Endothelial cell of umbilical vein (primary cell): ENCODE measurements around the gene KCNH6. TPM values are rescaled to one million over a fixed set of nuclear protein-coding genes. Genes with fewer than 3 reads are reported as not detected.

Source experiments
- BruUV-seq: library from RNA; stranded (reverse); fragments of 400-500 nt; replicated peaks from 2 replicates; lab custom pipeline; 2021; lab: Mats Ljungman, UMichigan
- CTCF ChIA-PET: fragments of 300-600, 350-600 bp; sonication (Branson Sonifier 250); formaldehyde crosslinking; loops from one replicate; lab custom pipeline; 2021; ENCODE audit warnings: antibody characterized with exemption, inconsistent platforms; lab: Charles Lee
- POLR2A ChIA-PET: fragments of 300-600, 350-600 bp; sonication (Branson Sonifier 250); formaldehyde crosslinking; loops from one replicate; lab custom pipeline; 2021; ENCODE audit warnings: antibody characterized with exemption, inconsistent platforms; lab: Charles Lee
- DNase-seq: peaks from one replicate; pipeline ENCODE4 v3.0.0-alpha.2; 2011; ENCODE audit warnings: low read depth, low spot score
- FAIRE-seq: peaks from 2 replicates; lab custom pipeline; 2011; peaks lifted over from hg19 to GRCh38; lab: Jason Lieb, UNC
- H2AFZ ChIP-seq: 2 replicates; pipeline ENCODE4 v1.6.0; 2012; ENCODE audit warnings: low read depth, low read length, control low read depth, inconsistent platforms
- H3K27ac ChIP-seq: 2 replicates; pipeline ENCODE4 v1.5.1; 2011; ENCODE audit warnings: low read depth, mild to moderate bottlenecking, control low read depth, low read length, moderate library complexity; ENCODE audit not compliant: insufficient read depth
- H3K27me3 ChIP-seq, 2 experiments: 2 replicates each; pipeline versions ENCODE4 v1.6.0 to v1.6.1; 2011; ENCODE audit warnings: low read length in 2 of 2, mixed read lengths in 1 of 2; ENCODE audit not compliant: control insufficient read depth in 2 of 2, insufficient read depth in 2 of 2
- H3K36me3 ChIP-seq, 2 experiments: 2 replicates in 1 of 2; 3 replicates in 1 of 2; pipeline ENCODE4 v1.5.1; 2011; ENCODE audit warnings: low read length in 2 of 2, mild to moderate bottlenecking in 1 of 2, moderate library complexity in 1 of 2; ENCODE audit not compliant: control insufficient read depth in 2 of 2, insufficient read depth in 2 of 2; ENCODE audit errors: extremely low read depth in 1 of 2
- H3K4me1 ChIP-seq: 3 replicates; pipeline ENCODE4 v1.5.1; 2011; ENCODE audit warnings: mild to moderate bottlenecking, low read length; ENCODE audit not compliant: control insufficient read depth, insufficient read depth; ENCODE audit errors: extremely low read depth
- H3K4me2 ChIP-seq: 2 replicates; pipeline ENCODE4 v1.6.1; 2011; ENCODE audit warnings: low read length, control low read depth, mixed read lengths; ENCODE audit not compliant: insufficient read depth
- H3K4me3 ChIP-seq, 3 experiments: fragments of 200-600 bp in 1 of 3; sonication (generic), shearing (Covaris generic) in 1 of 3; replicated peaks in 1 of 3; 2 replicates each; pipeline ENCODE4 v1.5.1; 2011 to 2016; ENCODE audit warnings: control low read depth in 3 of 3, low read length in 3 of 3, mild to moderate bottlenecking in 2 of 3, inconsistent platforms in 1 of 3, low read depth in 1 of 3, moderate library complexity in 1 of 3; ENCODE audit not compliant: insufficient read depth in 1 of 3
- H3K79me2 ChIP-seq: 2 replicates; pipeline ENCODE4 v1.6.0; 2012; ENCODE audit warnings: low read length, inconsistent platforms; ENCODE audit not compliant: control insufficient read depth, insufficient read depth
- H3K9ac ChIP-seq: replicated peaks from 2 replicates; pipeline ENCODE3; 2011; ENCODE audit warnings: low read length, control low read depth; ENCODE audit not compliant: insufficient read depth; ENCODE audit errors: extremely low read depth
- H3K9me1 ChIP-seq: replicated peaks from 3 replicates; pipeline ENCODE4 v1.6.0; 2011; ENCODE audit warnings: mild to moderate bottlenecking, low read length; ENCODE audit not compliant: control insufficient read depth, insufficient read depth; ENCODE audit errors: extremely low read depth
- H3K9me3 ChIP-seq: replicated peaks from 2 replicates; pipeline ENCODE4 v1.5.1; 2012; ENCODE audit warnings: low read length, inconsistent platforms; ENCODE audit not compliant: control insufficient read depth, insufficient read depth
- H4K20me1 ChIP-seq: replicated peaks from 2 replicates; pipeline ENCODE3; 2011; ENCODE audit warnings: mild to moderate bottlenecking, low read length; ENCODE audit not compliant: control insufficient read depth, insufficient read depth; ENCODE audit errors: extremely low read depth
- CTCF ChIP-seq, 2 donors: IDR thresholded peaks; 1 replicate in 1 of 2; 2 replicates in 1 of 2; pipeline ENCODE4 v1.5.1; 2011; ENCODE audit warnings: low read length in 2 of 2, mild to moderate bottlenecking in 2 of 2, moderate library complexity in 2 of 2, control low read depth in 1 of 2, inconsistent platforms in 1 of 2, low read depth in 1 of 2; ENCODE audit not compliant: insufficient read depth in 1 of 2; ENCODE audit errors: extremely low read depth in 1 of 2
- EZH2 ChIP-seq: IDR thresholded peaks from 2 replicates; pipeline ENCODE4 v1.6.1; 2012; ENCODE audit warnings: borderline replicate concordance, low read depth, mild to moderate bottlenecking, moderate library complexity, low read length, inconsistent platforms; ENCODE audit not compliant: severe bottlenecking
- FOS ChIP-seq: IDR thresholded peaks from 2 replicates; pipeline ENCODE4 v1.6.1; 2011; ENCODE audit warnings: mild to moderate bottlenecking, low read length, moderate library complexity, borderline replicate concordance; ENCODE audit not compliant: insufficient read depth
- GATA2 ChIP-seq: IDR thresholded peaks from 2 replicates; pipeline ENCODE4 v1.7.0; 2011; ENCODE audit warnings: low read depth, mild to moderate bottlenecking, moderate library complexity, mixed read lengths, low read length; ENCODE audit not compliant: insufficient read length, insufficient read depth
- JUN ChIP-seq: IDR thresholded peaks from 2 replicates; pipeline ENCODE4 v1.6.1; 2011; ENCODE audit warnings: borderline replicate concordance, low read depth; ENCODE audit not compliant: insufficient read length, insufficient read depth
- MAX ChIP-seq: IDR thresholded peaks from 2 replicates; pipeline ENCODE4 v1.6.1; 2011; ENCODE audit not compliant: insufficient read depth, insufficient read length
- MYC ChIP-seq: IDR thresholded peaks from one replicate; pipeline ENCODE4 v1.6.1; 2011; ENCODE audit warnings: mild to moderate bottlenecking, low read depth, low read length
- POLR2A ChIP-seq: IDR thresholded peaks from 2 replicates; pipeline ENCODE4 v1.6.1; 2012; ENCODE audit warnings: low read depth, mild to moderate bottlenecking, control low read depth, low read length
- POLR2AphosphoS5 ChIP-seq: IDR thresholded peaks from 2 replicates; pipeline ENCODE4 v1.6.1; 2012; ENCODE audit warnings: low read depth, mild to moderate bottlenecking, control low read depth, low read length, moderate library complexity; ENCODE audit not compliant: insufficient read depth
- dilution Hi-C: fragments of 300-500 bp; cut with MboI; formaldehyde crosslinking; loops from one replicate; pipeline ENCODE4 v1.15.0; 2019; ENCODE audit warnings: low sequenced_read_pairs; ENCODE audit not compliant: extremely low pct_ligation_motif_present
- intact Hi-C: fragments of 100-400 bp; cut with micrococcal nuclease; formaldehyde crosslinking; loops from one replicate; pipeline ENCODE4 v1.10.0; 2022
- polyA plus RNA-seq, 4 experiments: library from polyadenylated mRNA; depleted of rRNA in 3 of 4; stranded (reverse) in 3 of 4; unstranded in 1 of 4; fragments of >200 nt; gene quantifications; 2 replicates each; pipeline versions ENCODE4 v1.2.1 to v1.2.3, GENCODE V29; 2011 to 2012; ENCODE audit warnings: missing spikeins in 1 of 4
- total RNA-seq: library from RNA; stranded (reverse); gene quantifications from 2 replicates; pipeline ENCODE4 v1.2.3, GENCODE V29; 2021

KCNH6 gene
- total and polyA plus RNA-seq, 2 donors (not counting 3 experiments of a cell fraction or from before 2014, with no cell fraction given), result 0.07 TPM; not detected in 1

GRCh38 chr17:63519116-63519881 is 3.9 kb upstream of the KCNH6 start:
- Histone ChIP-seq H3K4me2 (no peak overlapping the region), H3K79me2 (no peaks in the 10 kb centered on the region), H3K9ac (no peak overlapping the region), H3K4me1 (peaks cover 4% of the 10 kb centered on the region), H3K27me3 (peaks cover 5 to 8% of the 10 kb centered on the region in 2 experiments), H3K36me3 (no peaks in the 10 kb centered on the region), H3K27ac (no peak overlapping the region), H3K9me1 (no peaks in the 10 kb centered on the region), H4K20me1 (no peaks in the 10 kb centered on the region), H3K9me3 (no peaks in the 10 kb centered on the region), H2AFZ (no peak overlapping the region), H3K4me3 (no peak overlapping the region)
- ChIA-PET CTCF (interaction anchor here (1.3 to 1.5 kb wide), 2 partner anchors 11 to 94 kb away, joined by 3 to 5 read pairs; no protein-coding TSS in a partner anchor), POLR2A (interaction anchor here (0.6 kb wide), 1 partner anchor 27 kb away, joined by 8 read pairs; no protein-coding TSS in a partner anchor)
- no peak for DNase-seq
- no TSS peak for BruUV-seq
- no peak for TF ChIP-seq EZH2
- no peak for TF ChIP-seq MYC
- no peak for TF ChIP-seq JUN
- no peak for TF ChIP-seq MAX
- no peak for TF ChIP-seq POLR2A
- no peak for TF ChIP-seq CTCF (IDR thresholded peaks at IDR 0.05; ENCODE audit: extremely low read depth in 1 of 2, insufficient read depth in 1 of 2, low read depth in 1 of 2, low read length in 2 of 2)
- TF ChIP-seq POLR2AphosphoS5, result no peak
- no peak for TF ChIP-seq FOS
- TF ChIP-seq GATA2, result no peak
- intact Hi-C loops, result no loop called here
- dilution Hi-C loops, result no loop called here
- FAIRE-seq, result no peak
